GM23338 (cell line): ENCODE results near the gene IDUA. TPM values are rescaled to one million over a fixed set of nuclear protein-coding genes. Genes with fewer than 3 reads are reported as not detected.

Experiments
- ATAC-seq: fragments of 200-7000 bp; cut with Tn5 transposase; 3 replicates; pipeline ENCODE4 v1.9.1; 2020
- DNase-seq: peaks from one replicate; pipeline ENCODE4 v3.0.0-alpha.2; 2015; ENCODE audit warnings: low spot score
- H2AFZ ChIP-seq: fragments of 200-600 bp; sonication (generic); 2 replicates; pipeline ENCODE4 v1.8.0; 2016; ENCODE audit warnings: antibody characterized with exemption, mild to moderate bottlenecking, moderate library complexity
- H3F3A ChIP-seq: fragments of 200-600 bp; sonication (generic); replicated peaks from 2 replicates; pipeline ENCODE4 v1.8.0; 2017; ENCODE audit warnings: antibody characterized with exemption, mixed run types, low read depth
- H3K27ac ChIP-seq: fragments of 200-600 bp; sonication (generic); 2 replicates; pipeline ENCODE4 v1.6.1; 2016; ENCODE audit warnings: low read depth
- H3K27me3 ChIP-seq: fragments of 200-600 bp; sonication (generic); 2 replicates; pipeline ENCODE4 v1.8.0; 2016; ENCODE audit warnings: mild to moderate bottlenecking, mixed run types, moderate library complexity; ENCODE audit not compliant: insufficient read depth
- H3K36me3 ChIP-seq: fragments of 200-600 bp; sonication (generic); 2 replicates; pipeline ENCODE4 v1.8.0; 2016; ENCODE audit warnings: mild to moderate bottlenecking; ENCODE audit not compliant: insufficient read depth
- H3K4me1 ChIP-seq: fragments of 200-600 bp; sonication (generic); 2 replicates; pipeline ENCODE4 v1.8.0; 2016; ENCODE audit warnings: mild to moderate bottlenecking, moderate library complexity; ENCODE audit not compliant: insufficient read depth
- H3K4me2 ChIP-seq: fragments of 200-600 bp; sonication (generic); 2 replicates; pipeline ENCODE4 v1.7.1; 2017; ENCODE audit warnings: mixed run types
- H3K4me3 ChIP-seq: fragments of 200-600 bp; sonication (generic); 2 replicates; pipeline ENCODE4 v1.6.1; 2016; ENCODE audit warnings: mixed run types
- H3K79me2 ChIP-seq: fragments of 200-600 bp; sonication (generic); replicated peaks from 2 replicates; pipeline ENCODE4 v1.8.0; 2017; ENCODE audit warnings: mild to moderate bottlenecking; ENCODE audit not compliant: insufficient read depth
- H3K9me2 ChIP-seq: fragments of 200-600 bp; sonication (generic); 2 replicates; pipeline ENCODE4 v1.8.0; 2017; ENCODE audit not compliant: insufficient read depth
- H4K20me1 ChIP-seq: fragments of 200-600 bp; sonication (generic); replicated peaks from 2 replicates; pipeline ENCODE4 v1.8.0; 2017; ENCODE audit warnings: mild to moderate bottlenecking; ENCODE audit not compliant: insufficient read depth
- H3K27ac Mint-ChIP-seq: 2 replicates; pipeline ENCODE4 v1.8.0; 2020; ENCODE audit warnings: inconsistent platforms, mild to moderate bottlenecking, moderate library complexity, mixed read lengths
- H3K27me3 Mint-ChIP-seq: 3 replicates; pipeline ENCODE4 v1.8.0; 2022; ENCODE audit warnings: low read depth, mild to moderate bottlenecking, moderate library complexity, mixed read lengths, inconsistent platforms; ENCODE audit not compliant: insufficient read depth, poor library complexity
- H3K36me3 Mint-ChIP-seq: 3 replicates; pipeline ENCODE4 v1.8.0; 2021; ENCODE audit warnings: low read depth, mild to moderate bottlenecking, inconsistent platforms, moderate library complexity, mixed read lengths
- H3K4me1 Mint-ChIP-seq: 3 replicates; pipeline ENCODE4 v1.8.0; 2020; ENCODE audit warnings: mild to moderate bottlenecking, inconsistent platforms, mixed read lengths
- H3K4me3 Mint-ChIP-seq: 3 replicates; pipeline ENCODE4 v1.8.0; 2021; ENCODE audit warnings: moderate library complexity, mild to moderate bottlenecking, inconsistent platforms, mixed read lengths
- H3K9me3 Mint-ChIP-seq: 3 replicates; pipeline ENCODE4 v1.8.0; 2020; ENCODE audit warnings: moderate library complexity, mild to moderate bottlenecking, inconsistent platforms, mixed read lengths
- JUNB ChIP-seq: IDR thresholded peaks from one replicate; pipeline ENCODE4 v1.6.1; 2016; ENCODE audit warnings: antibody characterized with exemption; ENCODE audit not compliant: unreplicated experiment
- POLR2AphosphoS5 ChIP-seq: IDR thresholded peaks from 2 replicates; pipeline ENCODE4 v1.6.1; 2016; ENCODE audit warnings: antibody characterized with exemption, low read depth
- STAT1 ChIP-seq: IDR thresholded peaks from one replicate; pipeline ENCODE4 v1.6.1; 2016; ENCODE audit warnings: antibody characterized with exemption; ENCODE audit not compliant: unreplicated experiment
- ZNF114 ChIP-seq: fragments of 250-450 bp; sonication (Bioruptor Pico); IDR thresholded peaks from 2 replicates; pipeline ENCODE4 v1.5.0; 2020; ENCODE audit warnings: mild to moderate bottlenecking, moderate library complexity
- ZNF331 ChIP-seq: fragments of 250-450 bp; sonication (Bioruptor Pico); IDR thresholded peaks from 2 replicates; pipeline ENCODE4 v1.5.0; 2020; ENCODE audit warnings: low read depth, mild to moderate bottlenecking, moderate library complexity
- polyA plus RNA-seq: library from polyadenylated mRNA; unstranded; fragments of >200 nt; fragmentation: Nextera tagmentation; extraction: Ambion mirVana; gene quantifications from 2 replicates; pipeline ENCODE4 v1.2.1, GENCODE V29; 2016
- total RNA-seq: library from RNA; depleted of rRNA; stranded (reverse); fragments of >200 nt; shearing (Covaris generic); gene quantifications from 2 replicates; pipeline ENCODE4 v1.2.3, GENCODE V29; 2014
- TF ChIP-seq, protein P1 (sequence below), 2 experiments: fragments of 200-600 bp in 1 of 2; sonication (generic) in 1 of 2; conservative IDR thresholded peaks; 2 replicates each; pipeline versions ENCODE4 v1.5.1 to v1.6.1; 2016 to 2017; ENCODE audit warnings: antibody characterized with exemption in 2 of 2, low read depth in 2 of 2, mild to moderate bottlenecking in 2 of 2, moderate library complexity in 1 of 2

IDUA gene
- total and polyA plus RNA-seq, 2 experiments from 2014 or later: 1.3 to 6.1 TPM

DNA sequence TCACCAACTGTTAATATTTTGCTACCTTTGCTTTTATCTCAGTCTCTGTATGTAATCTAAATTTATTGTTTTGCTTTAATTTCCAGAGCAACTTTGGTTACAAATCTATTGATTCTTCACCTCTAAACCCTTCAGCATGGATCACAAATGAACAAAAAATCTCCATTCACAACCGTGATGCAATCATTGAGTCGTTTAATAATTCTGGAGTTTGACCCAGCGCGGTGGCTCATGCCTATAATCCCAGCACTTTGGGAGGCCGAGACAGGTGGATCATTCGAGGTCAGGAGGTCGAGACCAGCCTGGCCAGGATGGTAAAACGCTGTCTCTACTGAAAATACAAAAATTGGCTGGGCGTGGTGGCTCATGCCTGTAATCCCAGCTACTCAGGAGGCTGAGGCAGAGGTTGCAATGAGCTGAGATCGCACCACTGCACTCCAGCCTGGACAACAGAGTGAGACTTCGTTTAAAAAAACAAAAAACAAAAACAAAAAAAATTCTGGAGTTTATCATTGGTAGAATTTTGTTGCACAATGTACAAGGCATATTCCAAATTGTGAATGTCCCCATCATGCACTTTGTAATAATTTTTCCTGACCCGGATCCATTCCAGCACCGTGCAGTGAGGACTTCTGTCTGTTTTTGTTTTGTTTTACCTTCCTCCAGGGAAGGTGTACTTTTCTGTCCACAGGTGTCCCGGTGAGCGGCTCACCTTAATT lies 2.3 kb upstream of the IDUA start:
- Histone ChIP-seq H3K4me3 (peak overlapping the region; percentile 48), H3K27me3 (peaks cover 17% of the 10 kb centered on the region), H3K4me1 (peaks cover 16% of the 10 kb centered on the region), H3K36me3 (no peaks in the 10 kb centered on the region), H3K79me2 (no peaks in the 10 kb centered on the region), H2AFZ (peak overlapping the region; percentile 87; the same call in 1 of the 2 replicates), H3K4me2 (peak overlapping the region; percentile 84), H3K27ac (no peak overlapping the region), H3K9me2 (no peaks in the 10 kb centered on the region), H4K20me1 (no peaks in the 10 kb centered on the region), H3F3A (peaks cover 9% of the 10 kb centered on the region; the same call in 1 of the 2 replicates)
- no peaks in the 10 kb centered on the region for H3K36me3 Mint-ChIP-seq
- DNase-seq (no peak), ATAC-seq (no peak)
- H3K4me1 Mint-ChIP-seq: peaks cover 2% of the 10 kb centered on the region; the same call in 2 of the 3 replicates
- peaks cover 40% of the 10 kb centered on the region for H3K27me3 Mint-ChIP-seq
- no peak overlapping the region for H3K27ac Mint-ChIP-seq
- H3K4me3 Mint-ChIP-seq: peak overlapping the region; percentile 49
- no peak for TF ChIP-seq STAT1
- no peaks in the 10 kb centered on the region for H3K9me3 Mint-ChIP-seq

DNA sequence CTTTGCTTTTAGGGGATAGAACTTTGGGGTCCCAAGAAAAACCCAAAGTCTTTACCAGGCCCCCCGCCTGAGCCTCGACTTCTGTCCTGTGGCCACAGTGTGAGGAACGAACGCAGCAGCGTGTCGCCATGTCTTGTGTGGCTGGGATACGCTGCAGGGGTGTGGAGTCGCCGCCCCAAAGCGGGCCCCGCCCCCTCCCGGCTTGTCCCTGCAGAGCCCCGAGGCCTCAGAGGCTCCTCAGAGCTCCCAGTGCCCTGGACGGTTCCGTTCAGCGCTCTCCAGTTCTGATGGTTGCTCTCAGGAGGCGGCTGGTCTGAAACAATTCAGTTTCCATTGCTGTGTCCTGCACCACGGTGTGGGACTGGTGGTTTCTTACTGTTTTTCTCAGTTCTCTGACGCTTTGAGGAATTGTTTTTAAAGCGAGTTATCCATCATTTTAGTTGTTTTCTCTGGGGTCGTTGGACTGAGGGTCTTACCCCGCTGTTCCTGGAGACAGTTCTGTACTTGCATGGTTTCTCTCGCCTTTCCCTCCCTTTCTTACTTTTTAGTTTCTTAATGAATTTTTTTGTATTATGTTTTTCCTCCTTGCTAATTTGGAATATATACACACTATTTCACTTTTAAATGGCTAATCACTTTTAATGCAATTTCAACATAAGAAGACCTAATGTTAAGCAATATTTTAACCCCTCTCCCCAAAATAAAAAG lies 1.6 kb upstream of the IDUA start:
- no peaks in the 10 kb centered on the region for H3K36me3 Mint-ChIP-seq
- peak overlapping the region; percentile 49 for H3K4me3 Mint-ChIP-seq
- Histone ChIP-seq H3K27me3 (peaks cover 17% of the 10 kb centered on the region), H3K9me2 (no peaks in the 10 kb centered on the region), H3K27ac (no peak overlapping the region), H3F3A (peaks cover 9% of the 10 kb centered on the region; the same call in 1 of the 2 replicates), H2AFZ (peak overlapping the region; percentile 87; the same call in 1 of the 2 replicates), H3K4me3 (peak overlapping the region; percentile 48), H3K4me1 (peaks cover 16% of the 10 kb centered on the region), H3K79me2 (no peaks in the 10 kb centered on the region), H3K4me2 (peak overlapping the region; percentile 84), H4K20me1 (no peaks in the 10 kb centered on the region), H3K36me3 (no peaks in the 10 kb centered on the region)
- ATAC-seq (peak; percentile 80), DNase-seq (peak; percentile 88)
- H3K27me3 Mint-ChIP-seq: peaks cover 36% of the 10 kb centered on the region
- H3K27ac Mint-ChIP-seq: no peak overlapping the region
- H3K4me1 Mint-ChIP-seq: peaks cover 2% of the 10 kb centered on the region; the same call in 2 of the 3 replicates
- H3K9me3 Mint-ChIP-seq: no peaks in the 10 kb centered on the region
- TF ChIP-seq, protein P1, sequence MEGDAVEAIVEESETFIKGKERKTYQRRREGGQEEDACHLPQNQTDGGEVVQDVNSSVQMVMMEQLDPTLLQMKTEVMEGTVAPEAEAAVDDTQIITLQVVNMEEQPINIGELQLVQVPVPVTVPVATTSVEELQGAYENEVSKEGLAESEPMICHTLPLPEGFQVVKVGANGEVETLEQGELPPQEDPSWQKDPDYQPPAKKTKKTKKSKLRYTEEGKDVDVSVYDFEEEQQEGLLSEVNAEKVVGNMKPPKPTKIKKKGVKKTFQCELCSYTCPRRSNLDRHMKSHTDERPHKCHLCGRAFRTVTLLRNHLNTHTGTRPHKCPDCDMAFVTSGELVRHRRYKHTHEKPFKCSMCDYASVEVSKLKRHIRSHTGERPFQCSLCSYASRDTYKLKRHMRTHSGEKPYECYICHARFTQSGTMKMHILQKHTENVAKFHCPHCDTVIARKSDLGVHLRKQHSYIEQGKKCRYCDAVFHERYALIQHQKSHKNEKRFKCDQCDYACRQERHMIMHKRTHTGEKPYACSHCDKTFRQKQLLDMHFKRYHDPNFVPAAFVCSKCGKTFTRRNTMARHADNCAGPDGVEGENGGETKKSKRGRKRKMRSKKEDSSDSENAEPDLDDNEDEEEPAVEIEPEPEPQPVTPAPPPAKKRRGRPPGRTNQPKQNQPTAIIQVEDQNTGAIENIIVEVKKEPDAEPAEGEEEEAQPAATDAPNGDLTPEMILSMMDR (conservative IDR thresholded peaks at IDR 0.05; ENCODE audit: low read depth in 2 of 2): no peak
- peak; percentile 44 for TF ChIP-seq POLR2AphosphoS5

DNA sequence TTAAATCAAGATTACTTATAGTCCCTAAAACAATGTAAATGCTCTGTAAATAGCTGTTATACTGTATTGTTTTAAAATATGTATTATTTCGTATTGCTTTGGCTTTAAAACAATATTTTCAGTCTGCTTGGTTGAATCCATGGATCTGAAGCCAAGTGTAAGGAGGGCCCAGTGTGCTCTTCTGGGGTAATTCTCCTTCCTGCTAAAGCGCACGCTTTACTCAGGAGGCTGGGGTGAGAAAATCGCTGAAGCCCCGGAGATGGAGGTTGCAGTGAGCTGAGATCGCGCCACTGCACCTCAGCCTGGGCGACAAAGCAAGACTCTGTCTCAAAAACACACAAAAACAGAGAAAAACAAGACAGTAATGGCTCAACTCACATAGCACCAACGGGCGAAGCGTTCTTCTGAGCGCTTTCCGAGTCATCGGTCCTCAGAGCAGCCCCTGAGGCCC lies 391 bp upstream of the IDUA start:
- H3F3A ChIP-seq: peaks cover 9% of the 10 kb centered on the region; the same call in 1 of the 2 replicates
- H3K36me3 ChIP-seq: no peaks in the 10 kb centered on the region
- Mint-ChIP-seq H3K4me3 (peak overlapping the region; percentile 85), H3K4me1 (peaks cover 2% of the 10 kb centered on the region; the same call in 1 of the 3 replicates), H3K36me3 (no peaks in the 10 kb centered on the region), H3K27me3 (peaks cover 34% of the 10 kb centered on the region), H3K27ac (no peak overlapping the region), H3K9me3 (no peaks in the 10 kb centered on the region)
- no peaks in the 10 kb centered on the region for H3K9me2 ChIP-seq
- peaks cover 17% of the 10 kb centered on the region for H3K27me3 ChIP-seq
- H4K20me1 ChIP-seq: no peaks in the 10 kb centered on the region
- no peaks in the 10 kb centered on the region for H3K79me2 ChIP-seq
- H3K4me2 ChIP-seq: peak overlapping the region; percentile 94
- peaks cover 16% of the 10 kb centered on the region for H3K4me1 ChIP-seq
- DNase-seq (no peak), ATAC-seq (peak; percentile 20)
- H3K4me3 ChIP-seq: peak overlapping the region; percentile 70
- peak overlapping the region; percentile 96 for H2AFZ ChIP-seq
- H3K27ac ChIP-seq: no peak overlapping the region
- TF ChIP-seq ZNF114 (CRISPR knock-in tag) (no peak), JUNB (no peak), ZNF331 (CRISPR knock-in tag) (no peak), POLR2AphosphoS5 (no peak; the same call in 1 of the 2 replicates)
